ENCODE data around the gene PPM1H.
"Not testable (repeated sequence)": the region's sequence is repeated elsewhere in the genome, so short reads cannot be mapped to it uniquely, and the experiment has no call there.

PPM1H gene

GRCh38 chr12:62817556-62818271 lies 117.2 kb downstream of the PPM1H start:
- Histone ChIP-seq H3K9me3 (ENCODE audit: insufficient read depth, low read depth, low read length) (no peaks in the 10 kb centered on the region), H3K4me1 (ENCODE audit: insufficient read depth, low read length) (peaks cover 12% of the 10 kb centered on the region; the same call in 1 of the 2 replicates), H3K9ac (ENCODE audit: low read depth, low read length) (peak overlapping the region; percentile 36; the same call in 1 of the 2 replicates), H3K27me3 (ENCODE audit: insufficient read depth, low read length) (no peaks in the 10 kb centered on the region), H3K4me3 (ENCODE audit: low read length) (peak overlapping the region; percentile 8; the same call in 1 of the 2 replicates), H3K36me3 (ENCODE audit: insufficient read depth, low read depth, low read length) (no peaks in the 10 kb centered on the region), H3K27ac (ENCODE audit: low read length) (peak overlapping the region; percentile 1)

GRCh38 chr12:62814243-62814642 lies 120.7 kb downstream of the PPM1H start:
- Histone ChIP-seq H3K27me3 (ENCODE audit: insufficient read depth, low read length) (no peaks in the 10 kb centered on the region), H3K4me1 (ENCODE audit: insufficient read depth, low read length) (peaks cover 12% of the 10 kb centered on the region; the same call in 1 of the 2 replicates), H3K36me3 (ENCODE audit: insufficient read depth, low read depth, low read length) (no peaks in the 10 kb centered on the region), H3K9ac (ENCODE audit: low read depth, low read length) (no peak overlapping the region), H3K27ac (ENCODE audit: low read length) (no peak overlapping the region), H3K4me3 (ENCODE audit: low read length) (no peak overlapping the region), H3K9me3 (ENCODE audit: insufficient read depth, low read depth, low read length) (no peaks in the 10 kb centered on the region)

GRCh38 chr12:62813031-62813829 lies 121.7 kb downstream of the PPM1H start:
- no peaks in the 10 kb centered on the region for H3K9me3 ChIP-seq (ENCODE audit: insufficient read depth, low read depth, low read length)
- H3K27ac ChIP-seq (ENCODE audit: low read length): no peak overlapping the region
- no peaks in the 10 kb centered on the region for H3K36me3 ChIP-seq (ENCODE audit: insufficient read depth, low read depth, low read length)
- no peak overlapping the region for H3K9ac ChIP-seq (ENCODE audit: low read depth, low read length)
- peaks cover 9% of the 10 kb centered on the region; the same call in 1 of the 2 replicates for H3K4me1 ChIP-seq (ENCODE audit: insufficient read depth, low read length)
- no peaks in the 10 kb centered on the region for H3K27me3 ChIP-seq (ENCODE audit: insufficient read depth, low read length)
- no peak overlapping the region for H3K4me3 ChIP-seq (ENCODE audit: low read length)

DNA sequence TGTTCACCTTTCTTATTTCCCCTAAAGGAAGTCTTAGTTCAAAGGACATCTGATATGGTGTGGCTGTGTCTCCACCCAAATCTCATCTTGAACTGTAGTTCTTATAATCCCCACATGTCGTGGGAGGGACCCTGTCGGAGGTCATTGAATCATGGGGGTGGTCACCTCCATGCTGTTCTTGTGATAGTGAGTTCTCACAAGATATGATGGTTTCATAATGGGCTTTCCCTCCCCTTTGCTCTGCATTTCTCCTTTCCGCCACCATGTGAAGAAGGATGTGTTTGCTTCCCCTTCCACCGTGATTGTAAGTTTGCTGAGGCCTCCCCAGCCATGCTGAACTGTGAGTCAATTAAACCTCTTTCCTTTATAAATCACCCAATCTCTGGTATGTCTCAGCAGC lies 123.5 kb downstream of the PPM1H start:
- H3K27ac ChIP-seq (ENCODE audit: low read length); H3K9me3 ChIP-seq (ENCODE audit: insufficient read depth, low read depth, low read length): not testable (repeated sequence)

GRCh38 chr12:62808166-62808879 lies 126.6 kb downstream of the PPM1H start:
- H3K4me3 ChIP-seq (ENCODE audit: low read length): no peak overlapping the region
- H3K4me1 ChIP-seq (ENCODE audit: insufficient read depth, low read length): no peaks in the 10 kb centered on the region; the same call in 1 of the 2 replicates
- H3K27ac ChIP-seq (ENCODE audit: low read length): no peak overlapping the region
- no peaks in the 10 kb centered on the region for H3K9me3 ChIP-seq (ENCODE audit: insufficient read depth, low read depth, low read length)
- H3K9ac ChIP-seq (ENCODE audit: low read depth, low read length): no peak overlapping the region
- H3K36me3 ChIP-seq (ENCODE audit: insufficient read depth, low read depth, low read length): no peaks in the 10 kb centered on the region
- H3K27me3 ChIP-seq (ENCODE audit: insufficient read depth, low read length): no peaks in the 10 kb centered on the region

More for the DNA sequence above, 123.5 kb downstream of the PPM1H start:
- H3K4me1 ChIP-seq (ENCODE audit: insufficient read depth, low read length); H3K9ac ChIP-seq (ENCODE audit: low read depth, low read length); H3K4me3 ChIP-seq (ENCODE audit: low read length); H3K36me3 ChIP-seq (ENCODE audit: insufficient read depth, low read depth, low read length); H3K27me3 ChIP-seq (ENCODE audit: insufficient read depth, low read length): not testable (repeated sequence)

- Histone ChIP-seq H3K9me3 (ENCODE audit: insufficient read depth, low read depth, low read length) (no peaks in the 10 kb centered on the region), H3K4me1 (ENCODE audit: insufficient read depth, low read length) (no peaks in the 10 kb centered on the region), H3K36me3 (ENCODE audit: insufficient read depth, low read depth, low read length) (no peaks in the 10 kb centered on the region), H3K4me3 (ENCODE audit: low read length) (no peak overlapping the region), H3K27me3 (ENCODE audit: insufficient read depth, low read length) (no peaks in the 10 kb centered on the region), H3K27ac (ENCODE audit: low read length) (no peak overlapping the region), H3K9ac (ENCODE audit: low read depth, low read length) (no peak overlapping the region)
Observed at GRCh38 chr12:62806893-62807292, 128.1 kb downstream of the PPM1H start.

DNA sequence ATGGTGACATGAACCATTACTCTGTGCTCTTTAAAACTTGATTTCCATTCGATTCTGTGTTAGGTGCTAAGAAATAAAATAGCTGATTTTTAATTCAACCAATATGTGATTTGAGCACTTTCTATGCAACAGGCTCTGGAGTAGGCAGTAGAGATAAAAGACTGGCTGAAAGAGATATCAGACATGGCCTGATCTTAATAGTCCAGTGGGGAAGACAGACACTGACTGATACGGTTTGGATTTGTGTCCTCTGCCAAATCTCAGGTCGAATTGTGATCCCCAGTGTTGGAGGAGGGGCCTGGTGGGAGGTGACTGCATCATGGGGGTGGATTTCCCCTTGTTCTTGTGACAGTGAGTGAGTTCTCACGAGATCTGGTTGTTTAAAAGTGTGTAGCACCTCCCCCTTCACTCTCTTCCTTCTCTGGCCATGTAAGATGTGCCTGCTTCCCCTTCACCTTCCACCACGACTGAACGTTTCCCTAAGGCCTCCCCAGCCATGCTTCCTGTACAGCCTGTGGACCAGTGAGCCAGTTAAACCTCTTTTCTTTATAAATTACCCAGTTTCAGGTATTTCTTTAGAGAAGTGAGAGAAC lies 128.6 kb downstream of the PPM1H start:
- Histone ChIP-seq H3K27ac (ENCODE audit: low read length) (no peak overlapping the region), H3K27me3 (ENCODE audit: insufficient read depth, low read length) (no peaks in the 10 kb centered on the region), H3K4me1 (ENCODE audit: insufficient read depth, low read length) (no peaks in the 10 kb centered on the region), H3K36me3 (ENCODE audit: insufficient read depth, low read depth, low read length) (peaks cover 3% of the 10 kb centered on the region; the same call in 1 of the 2 replicates), H3K4me3 (ENCODE audit: low read length) (no peak overlapping the region), H3K9ac (ENCODE audit: low read depth, low read length) (no peak overlapping the region), H3K9me3 (ENCODE audit: insufficient read depth, low read depth, low read length) (no peaks in the 10 kb centered on the region)

- Histone ChIP-seq H3K36me3 (ENCODE audit: insufficient read depth, low read depth, low read length) (peaks cover 3% of the 10 kb centered on the region; the same call in 1 of the 2 replicates), H3K27me3 (ENCODE audit: insufficient read depth, low read length) (no peaks in the 10 kb centered on the region), H3K4me1 (ENCODE audit: insufficient read depth, low read length) (no peaks in the 10 kb centered on the region), H3K9me3 (ENCODE audit: insufficient read depth, low read depth, low read length) (no peaks in the 10 kb centered on the region), H3K9ac (ENCODE audit: low read depth, low read length) (no peak overlapping the region), H3K4me3 (ENCODE audit: low read length) (no peak overlapping the region), H3K27ac (ENCODE audit: low read length) (no peak overlapping the region)
Observed at GRCh38 chr12:62805517-62805916, 129.4 kb downstream of the PPM1H start.

DNA sequence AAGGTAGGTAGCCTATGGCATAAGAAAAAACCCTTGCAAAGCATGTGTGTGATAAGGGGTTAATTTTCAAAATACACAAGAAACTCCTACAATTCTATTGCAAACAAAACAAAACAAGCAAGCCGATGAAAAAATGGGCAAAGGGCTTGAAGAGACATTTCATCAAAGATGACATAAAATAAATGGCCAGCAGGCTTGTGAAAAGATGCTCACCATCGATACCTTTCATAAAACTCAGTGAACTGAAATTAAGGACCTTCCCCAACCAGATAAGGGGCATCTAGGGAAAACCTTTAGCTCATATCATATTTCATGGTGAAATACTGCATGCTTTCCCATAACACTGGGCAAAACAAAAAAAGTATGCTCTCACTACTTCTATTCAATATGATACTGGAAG lies 131.2 kb downstream of the PPM1H start:
- peaks cover 3% of the 10 kb centered on the region; the same call in 1 of the 2 replicates for H3K4me1 ChIP-seq (ENCODE audit: insufficient read depth, low read length)
- no peak overlapping the region for H3K9ac ChIP-seq (ENCODE audit: low read depth, low read length)
- H3K9me3 ChIP-seq (ENCODE audit: insufficient read depth, low read depth, low read length): no peaks in the 10 kb centered on the region
- H3K27me3 ChIP-seq (ENCODE audit: insufficient read depth, low read length): no peaks in the 10 kb centered on the region
- peaks cover 3% of the 10 kb centered on the region; the same call in 1 of the 2 replicates for H3K36me3 ChIP-seq (ENCODE audit: insufficient read depth, low read depth, low read length)
- no peak overlapping the region for H3K4me3 ChIP-seq (ENCODE audit: low read length)
- H3K27ac ChIP-seq (ENCODE audit: low read length): no peak overlapping the region

- no peaks in the 10 kb centered on the region for H3K27me3 ChIP-seq (ENCODE audit: insufficient read depth, low read length)
Observed at GRCh38 chr12:62802984-62803383, 132.0 kb downstream of the PPM1H start.

DNA sequence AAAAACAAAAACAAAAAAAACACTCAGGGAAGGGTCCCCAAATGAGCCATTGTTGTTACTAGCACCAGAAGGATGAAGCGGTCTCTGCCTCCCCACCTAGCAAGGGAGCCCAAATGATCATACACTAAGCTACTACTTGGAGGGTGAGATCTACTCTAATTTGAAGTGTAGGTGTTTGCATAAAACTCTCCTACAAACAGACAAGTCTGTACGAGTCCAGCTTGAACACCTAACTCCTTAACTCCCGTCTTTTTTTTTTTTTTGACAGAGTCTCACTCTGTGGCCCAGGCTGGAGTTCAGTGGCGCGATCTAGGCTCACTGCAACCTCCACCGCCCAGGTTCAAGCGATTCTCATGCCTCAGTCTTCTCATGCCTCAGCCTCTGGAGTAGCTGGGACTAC lies 132.6 kb downstream of the PPM1H start:
- no peak overlapping the region for H3K4me3 ChIP-seq (ENCODE audit: low read length)
- H3K27ac ChIP-seq (ENCODE audit: low read length): no peak overlapping the region
- H3K27me3 ChIP-seq (ENCODE audit: insufficient read depth, low read length): no peaks in the 10 kb centered on the region
- no peaks in the 10 kb centered on the region for H3K9me3 ChIP-seq (ENCODE audit: insufficient read depth, low read depth, low read length)
- no peak overlapping the region for H3K9ac ChIP-seq (ENCODE audit: low read depth, low read length)
- H3K36me3 ChIP-seq (ENCODE audit: insufficient read depth, low read depth, low read length): peaks cover 3% of the 10 kb centered on the region; the same call in 1 of the 2 replicates
- H3K4me1 ChIP-seq (ENCODE audit: insufficient read depth, low read length): peaks cover 4% of the 10 kb centered on the region; the same call in 1 of the 2 replicates

More at GRCh38 chr12:62802984-62803383, 132.0 kb downstream of the PPM1H start:
- Histone ChIP-seq H3K36me3 (ENCODE audit: insufficient read depth, low read depth, low read length) (peaks cover 3% of the 10 kb centered on the region; the same call in 1 of the 2 replicates), H3K9ac (ENCODE audit: low read depth, low read length) (no peak overlapping the region), H3K27ac (ENCODE audit: low read length) (no peak overlapping the region), H3K9me3 (ENCODE audit: insufficient read depth, low read depth, low read length) (no peaks in the 10 kb centered on the region), H3K4me1 (ENCODE audit: insufficient read depth, low read length) (peaks cover 4% of the 10 kb centered on the region; the same call in 1 of the 2 replicates), H3K4me3 (ENCODE audit: low read length) (no peak overlapping the region)
